Urinary bladder (tissue), 4 donors: Measurements from ENCODE around the gene ASH1L. TPM values are rescaled to one million over a fixed set of nuclear protein-coding genes. Genes with fewer than 3 reads are reported as not detected.
"Not testable (repeated sequence)": the region's sequence is repeated elsewhere in the genome, so short reads cannot be mapped to it uniquely, and the experiment has no call there.

Experiments used
- DNase-seq: peaks from one replicate; pipeline ENCODE4 v3.0.0-alpha.2; 2015; ENCODE audit errors: extremely low spot score
- H3K27ac ChIP-seq: one replicate; pipeline ENCODE4 v1.5.1; 2013; ENCODE audit warnings: low read depth, mild to moderate bottlenecking, moderate library complexity
- H3K36me3 ChIP-seq: one replicate; pipeline ENCODE4 v1.6.1; 2013; ENCODE audit warnings: mild to moderate bottlenecking, moderate library complexity; ENCODE audit not compliant: insufficient read depth
- H3K4me1 ChIP-seq: one replicate; pipeline ENCODE4 v1.6.1; 2013; ENCODE audit warnings: mild to moderate bottlenecking, moderate library complexity; ENCODE audit not compliant: insufficient read depth
- H3K4me3 ChIP-seq: one replicate; pipeline ENCODE4 v1.5.1; 2013; ENCODE audit warnings: low read depth, low read length
- WGBS: extraction: QIAGEN DNeasy Blood & Tissue Kit; methylation state at CpG from one replicate; pipeline ENCODE4 v1.1.7; 2013; 5-methylcytosine and 5-hydroxymethylcytosine counted together
- polyA plus RNA-seq: library from polyadenylated mRNA; stranded (reverse); fragments of 200-250 nt; gene quantifications from one replicate; pipeline ENCODE4 v1.2.3, GENCODE V29; 2013
- total RNA-seq: library from RNA; depleted of rRNA; stranded (reverse); fragments of >200 nt; gene quantifications from one replicate; pipeline ENCODE4 v1.2.3, GENCODE V29; 2014
- donor health status: healthy with polysubstance abuse.
- donor health status: healthy.

The ASH1L gene
- total and polyA plus RNA-seq, 2 donors = 21.6 to 75.5 TPM

- DNase-seq = no peak
- WGBS = 73% methylated on average over 2 of the region's 2 CpGs
- no peak overlapping the region for H3K4me3 ChIP-seq
- H3K4me1 ChIP-seq = no peaks in the 10 kb centered on the region
- H3K27ac ChIP-seq = no peak overlapping the region
- no peaks in the 10 kb centered on the region for H3K36me3 ChIP-seq
These were observed 90.0 kb downstream of the ASH1L start for GRCh38 chr1:155472491-155473083.

GRCh38 chr1:155471891-155472290 lies 90.7 kb downstream of the ASH1L start:
- over 99% methylated on average over 5 of the region's 5 CpGs for WGBS
- DNase-seq = no peak

GRCh38 chr1:155471026-155471425 lies 91.6 kb downstream of the ASH1L start:
- no peak overlapping the region for H3K27ac ChIP-seq
- 97% methylated on average over 3 of the region's 3 CpGs for WGBS
- no peak for DNase-seq
- H3K36me3 ChIP-seq = no peaks in the 10 kb centered on the region
- no peak overlapping the region for H3K4me3 ChIP-seq
- no peaks in the 10 kb centered on the region for H3K4me1 ChIP-seq

More at GRCh38 chr1:155471891-155472290, 90.7 kb downstream of the ASH1L start:
- Histone ChIP-seq H3K4me1 (no peaks in the 10 kb centered on the region), H3K36me3 (no peaks in the 10 kb centered on the region), H3K4me3 (no peak overlapping the region), H3K27ac (no peak overlapping the region)

- Histone ChIP-seq H3K4me1 (no peaks in the 10 kb centered on the region), H3K4me3 (no peak overlapping the region), H3K36me3 (no peaks in the 10 kb centered on the region), H3K27ac (no peak overlapping the region)
- DNase-seq = no peak
These were observed 95.6 kb downstream of the ASH1L start for GRCh38 chr1:155466996-155467395.

GRCh38 chr1:155466617-155466972 lies 96.0 kb downstream of the ASH1L start:
- WGBS = 96% methylated on average over 1 of the region's 1 CpG
- H3K27ac ChIP-seq = no peak overlapping the region
- H3K4me3 ChIP-seq = no peak overlapping the region
- H3K4me1 ChIP-seq = no peaks in the 10 kb centered on the region
- no peak for DNase-seq
- no peaks in the 10 kb centered on the region for H3K36me3 ChIP-seq

- Histone ChIP-seq H3K36me3 (no peaks in the 10 kb centered on the region), H3K4me1 (no peaks in the 10 kb centered on the region), H3K27ac (no peak overlapping the region), H3K4me3 (no peak overlapping the region)
- DNase-seq = no peak
- 75% methylated on average over 5 of the region's 5 CpGs for WGBS
These were observed 98.5 kb downstream of the ASH1L start for GRCh38 chr1:155463865-155464650.

GRCh38 chr1:155458111-155458510 lies 104.5 kb downstream of the ASH1L start:
- H3K4me3 ChIP-seq = no peak overlapping the region
- no peak overlapping the region for H3K27ac ChIP-seq
- no peak for DNase-seq
- no peaks in the 10 kb centered on the region for H3K36me3 ChIP-seq
- H3K4me1 ChIP-seq = no peaks in the 10 kb centered on the region
- WGBS = 92% methylated on average over 4 of the region's 4 CpGs

- no peaks in the 10 kb centered on the region for H3K36me3 ChIP-seq
- no peak for DNase-seq
- no peak overlapping the region for H3K27ac ChIP-seq
- no peaks in the 10 kb centered on the region for H3K4me1 ChIP-seq
- H3K4me3 ChIP-seq = no peak overlapping the region
- WGBS = 94% methylated on average over 2 of the region's 2 CpGs
These were observed 105.3 kb downstream of the ASH1L start for GRCh38 chr1:155457266-155457665.

GRCh38 chr1:155455588-155456195 lies 106.9 kb downstream of the ASH1L start:
- DNase-seq = no peak
- Histone ChIP-seq H3K4me1 (no peaks in the 10 kb centered on the region), H3K36me3 (no peaks in the 10 kb centered on the region), H3K4me3 (no peak overlapping the region), H3K27ac (no peak overlapping the region)
- 31% methylated on average over 1 of the region's 1 CpG for WGBS

GRCh38 chr1:155454096-155454495 lies 108.5 kb downstream of the ASH1L start:
- WGBS = 79% methylated on average over 1 of the region's 1 CpG
- H3K4me3 ChIP-seq = no peak overlapping the region
- no peaks in the 10 kb centered on the region for H3K36me3 ChIP-seq
- no peak for DNase-seq
- H3K4me1 ChIP-seq = no peaks in the 10 kb centered on the region
- H3K27ac ChIP-seq = no peak overlapping the region

GRCh38 chr1:155453141-155453540 lies 109.5 kb downstream of the ASH1L start:
- 92% methylated on average over 7 of the region's 7 CpGs for WGBS
- no peak for DNase-seq

GRCh38 chr1:155451199-155451598 lies 111.4 kb downstream of the ASH1L start:
- WGBS = 97% methylated on average over 7 of the region's 7 CpGs

More at GRCh38 chr1:155453141-155453540, 109.5 kb downstream of the ASH1L start:
- no peak overlapping the region for H3K27ac ChIP-seq
- no peaks in the 10 kb centered on the region for H3K4me1 ChIP-seq
- no peaks in the 10 kb centered on the region for H3K36me3 ChIP-seq
- H3K4me3 ChIP-seq = no peak overlapping the region

GRCh38 chr1:155442431-155442830 lies 120.2 kb downstream of the ASH1L start:
- H3K36me3 ChIP-seq, H3K4me1 ChIP-seq: not testable (repeated sequence)
- 94% methylated on average over 6 of the region's 6 CpGs for WGBS

More at GRCh38 chr1:155451199-155451598, 111.4 kb downstream of the ASH1L start:
- H3K36me3 ChIP-seq = no peaks in the 10 kb centered on the region
- no peak overlapping the region for H3K4me3 ChIP-seq
- DNase-seq = no peak
- H3K27ac ChIP-seq = no peak overlapping the region
- H3K4me1 ChIP-seq = no peaks in the 10 kb centered on the region

GRCh38 chr1:155437405-155437804 lies 125.2 kb downstream of the ASH1L start:
- no peaks in the 10 kb centered on the region for H3K36me3 ChIP-seq
- H3K27ac ChIP-seq = no peak overlapping the region
- DNase-seq = no peak
- WGBS = 96% methylated on average over 4 of the region's 4 CpGs
- H3K4me3 ChIP-seq = no peak overlapping the region
- H3K4me1 ChIP-seq = no peaks in the 10 kb centered on the region

More at GRCh38 chr1:155442431-155442830, 120.2 kb downstream of the ASH1L start:
- H3K4me3 ChIP-seq, H3K27ac ChIP-seq, DNase-seq: not testable (repeated sequence)
